ENCODE measurements around the gene CCDC88A.

DNA sequence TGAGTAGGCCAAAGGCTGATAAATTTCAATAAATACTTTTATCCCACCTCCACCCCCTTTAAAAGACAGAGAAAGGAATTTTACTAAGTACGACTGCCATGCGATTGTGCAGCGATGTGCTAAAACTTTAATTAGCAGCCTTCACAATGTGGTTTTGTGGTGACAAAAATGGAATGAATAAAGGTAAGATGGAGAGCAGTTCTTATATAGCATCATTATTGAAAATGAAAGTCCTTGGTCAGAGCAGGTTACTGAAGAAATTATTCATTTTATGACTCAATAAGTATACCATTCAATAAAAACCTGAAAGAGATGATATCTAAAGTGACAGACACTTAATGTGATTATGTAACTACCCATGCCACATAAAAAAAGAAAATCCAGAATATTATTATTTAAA, 117.4 kb downstream of the CCDC88A start:
- TF ChIP-seq, protein P1, sequence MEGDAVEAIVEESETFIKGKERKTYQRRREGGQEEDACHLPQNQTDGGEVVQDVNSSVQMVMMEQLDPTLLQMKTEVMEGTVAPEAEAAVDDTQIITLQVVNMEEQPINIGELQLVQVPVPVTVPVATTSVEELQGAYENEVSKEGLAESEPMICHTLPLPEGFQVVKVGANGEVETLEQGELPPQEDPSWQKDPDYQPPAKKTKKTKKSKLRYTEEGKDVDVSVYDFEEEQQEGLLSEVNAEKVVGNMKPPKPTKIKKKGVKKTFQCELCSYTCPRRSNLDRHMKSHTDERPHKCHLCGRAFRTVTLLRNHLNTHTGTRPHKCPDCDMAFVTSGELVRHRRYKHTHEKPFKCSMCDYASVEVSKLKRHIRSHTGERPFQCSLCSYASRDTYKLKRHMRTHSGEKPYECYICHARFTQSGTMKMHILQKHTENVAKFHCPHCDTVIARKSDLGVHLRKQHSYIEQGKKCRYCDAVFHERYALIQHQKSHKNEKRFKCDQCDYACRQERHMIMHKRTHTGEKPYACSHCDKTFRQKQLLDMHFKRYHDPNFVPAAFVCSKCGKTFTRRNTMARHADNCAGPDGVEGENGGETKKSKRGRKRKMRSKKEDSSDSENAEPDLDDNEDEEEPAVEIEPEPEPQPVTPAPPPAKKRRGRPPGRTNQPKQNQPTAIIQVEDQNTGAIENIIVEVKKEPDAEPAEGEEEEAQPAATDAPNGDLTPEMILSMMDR (IDR thresholded peaks at IDR 0.05): no peak
- no peak for TF ChIP-seq POLR2A (IDR thresholded peaks at IDR 0.05)
- no peak for TF ChIP-seq POLR2AphosphoS5 (IDR thresholded peaks at IDR 0.05)

All from breast epithelium (tissue), 3 donors.